IPS DF 6.9 (cell line): ENCODE measurements around the gene HMGCS1.
A peak's percentile ranks its signal among the peaks of the same experiment; 100 is the strongest.
"Not testable (repeated sequence)": the region's sequence is repeated elsewhere in the genome, so short reads cannot be mapped to it uniquely, and the experiment has no call there.

ENCODE experiments used
- DNase-seq: peaks from one replicate; pipeline ENCODE4 v3.0.0-alpha.2; 2013; ENCODE audit warnings: low read depth, low spot score
- H3K27ac ChIP-seq: one replicate; pipeline ENCODE4 v1.5.1; 2013; ENCODE audit warnings: low read length, control low read depth
- H3K27me3 ChIP-seq: 2 replicates; pipeline ENCODE4 v1.6.1; 2013; ENCODE audit warnings: mild to moderate bottlenecking, low read length; ENCODE audit not compliant: control insufficient read depth, insufficient read depth
- H3K36me3 ChIP-seq: 2 replicates; pipeline ENCODE4 v1.6.1; 2013; ENCODE audit warnings: low read length; ENCODE audit not compliant: control insufficient read depth, insufficient read depth
- H3K4me1 ChIP-seq: 2 replicates; pipeline ENCODE4 v1.6.1; 2013; ENCODE audit warnings: low read length; ENCODE audit not compliant: control insufficient read depth, insufficient read depth
- H3K4me3 ChIP-seq: 2 replicates; pipeline ENCODE4 v1.5.1; 2013; ENCODE audit warnings: mild to moderate bottlenecking, low read length
- H3K9me3 ChIP-seq: 2 replicates; pipeline ENCODE4 v1.6.1; 2013; ENCODE audit warnings: low read length, inconsistent platforms; ENCODE audit not compliant: control insufficient read depth, insufficient read depth
- WGBS: extraction: QIAGEN DNeasy Blood & Tissue Kit; methylation state at CpG from one replicate; pipeline ENCODE4 v1.1.7; 2013; ENCODE audit warnings: mixed read lengths, missing lambda C conversion rate; ENCODE audit not compliant: insufficient read length, insufficient coverage; 5-methylcytosine and 5-hydroxymethylcytosine counted together

HMGCS1 gene

GRCh38 chr5:43314724-43315123, 1.5 kb upstream of the HMGCS1 start:
- no CpG with 5 or more reads among the region's 6 CpGs for WGBS
- Histone ChIP-seq H3K4me1 (peaks cover 2% of the 10 kb centered on the region; the same call in 1 of the 2 replicates), H3K9me3 (no peaks in the 10 kb centered on the region), H3K27ac (no peak overlapping the region), H3K36me3 (no peaks in the 10 kb centered on the region), H3K4me3 (no peak overlapping the region), H3K27me3 (no peaks in the 10 kb centered on the region)
- no peak for DNase-seq

DNA sequence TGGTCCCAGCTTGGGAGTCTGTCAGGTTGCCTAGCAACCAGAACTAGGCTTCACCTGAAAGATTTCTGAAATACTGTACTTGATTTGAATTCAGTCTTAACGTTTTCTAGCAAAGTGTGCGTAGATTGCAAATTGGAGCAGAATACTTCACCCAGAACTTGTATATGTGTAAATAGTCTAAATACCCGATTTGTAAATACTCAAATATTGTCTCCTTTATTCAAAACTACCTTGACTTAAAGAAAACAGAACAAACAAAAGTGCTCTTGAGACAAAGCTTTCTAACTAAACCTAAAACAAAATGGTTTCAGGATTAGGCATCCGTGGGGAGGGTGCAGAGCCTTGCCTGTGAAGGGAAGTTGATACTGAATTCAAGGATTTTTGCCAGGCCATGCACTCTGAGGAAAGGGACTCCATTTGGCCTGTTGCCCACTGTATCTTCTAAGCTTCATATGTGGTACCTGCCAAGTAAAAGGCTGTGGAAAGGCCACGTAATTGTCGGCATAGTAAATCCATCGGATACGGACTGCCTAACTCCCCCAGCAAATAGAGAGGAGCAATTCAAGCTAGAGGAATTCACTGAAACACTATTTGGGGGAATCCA, 744 bp upstream of the HMGCS1 start:
- no peaks in the 10 kb centered on the region for H3K9me3 ChIP-seq
- no peak overlapping the region for H3K27ac ChIP-seq
- no peaks in the 10 kb centered on the region for H3K27me3 ChIP-seq
- no peak for DNase-seq
- H3K36me3 ChIP-seq, result no peaks in the 10 kb centered on the region
- no CpG with 5 or more reads among the region's 8 CpGs for WGBS
- no peak overlapping the region for H3K4me3 ChIP-seq
- H3K4me1 ChIP-seq, result peaks cover 2% of the 10 kb centered on the region; the same call in 1 of the 2 replicates

- DNase-seq, result no peak
- Histone ChIP-seq H3K4me1 (peaks cover 2% of the 10 kb centered on the region; the same call in 1 of the 2 replicates), H3K9me3 (no peaks in the 10 kb centered on the region), H3K4me3 (peak overlapping the region; percentile 91), H3K27ac (no peak overlapping the region), H3K27me3 (no peaks in the 10 kb centered on the region), H3K36me3 (no peaks in the 10 kb centered on the region)
- no CpG with 5 or more reads among the region's 9 CpGs for WGBS
These were observed 545 bp downstream of the HMGCS1 start for GRCh38 chr5:43312699-43313034.

- no peak overlapping the region for H3K27ac ChIP-seq
- H3K4me3 ChIP-seq, result peak overlapping the region; percentile 91; the same call in 1 of the 2 replicates
- H3K9me3 ChIP-seq, result no peaks in the 10 kb centered on the region
- WGBS, result no CpG with 5 or more reads among the region's 6 CpGs
- H3K27me3 ChIP-seq, result no peaks in the 10 kb centered on the region
- H3K36me3 ChIP-seq, result no peaks in the 10 kb centered on the region; the same call in 1 of the 2 replicates
- peaks cover 2% of the 10 kb centered on the region; the same call in 1 of the 2 replicates for H3K4me1 ChIP-seq
- DNase-seq, result no peak
These were observed 1.0 kb downstream of the HMGCS1 start for GRCh38 chr5:43312076-43312661.

DNA sequence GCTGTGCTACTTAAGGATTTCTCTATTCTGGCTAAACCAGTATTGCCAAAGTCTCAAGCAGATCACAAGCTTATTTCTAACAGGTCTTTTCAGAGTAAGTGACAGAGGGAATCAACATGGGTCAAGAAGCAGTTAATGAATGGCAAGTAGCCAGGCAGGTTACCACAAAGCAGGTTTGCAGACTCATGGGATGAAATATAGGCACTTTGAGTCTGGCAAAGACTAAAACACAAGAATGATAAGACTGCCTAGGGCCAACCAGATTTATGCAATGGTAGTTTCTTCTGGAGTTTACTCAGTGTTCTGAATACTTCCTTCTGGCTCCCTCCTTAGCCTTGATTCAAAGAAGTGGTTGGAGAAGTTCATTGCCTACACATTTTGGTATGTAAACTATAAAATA, 3.6 kb downstream of the HMGCS1 start:
- no peaks in the 10 kb centered on the region for H3K9me3 ChIP-seq
- H3K4me3 ChIP-seq, result no peak overlapping the region
- no peak for DNase-seq
- H3K36me3 ChIP-seq, result no peaks in the 10 kb centered on the region; the same call in 1 of the 2 replicates
- H3K27me3 ChIP-seq, result no peaks in the 10 kb centered on the region
- H3K4me1 ChIP-seq, result peaks cover 2% of the 10 kb centered on the region; the same call in 1 of the 2 replicates
- H3K27ac ChIP-seq, result no peak overlapping the region

DNA sequence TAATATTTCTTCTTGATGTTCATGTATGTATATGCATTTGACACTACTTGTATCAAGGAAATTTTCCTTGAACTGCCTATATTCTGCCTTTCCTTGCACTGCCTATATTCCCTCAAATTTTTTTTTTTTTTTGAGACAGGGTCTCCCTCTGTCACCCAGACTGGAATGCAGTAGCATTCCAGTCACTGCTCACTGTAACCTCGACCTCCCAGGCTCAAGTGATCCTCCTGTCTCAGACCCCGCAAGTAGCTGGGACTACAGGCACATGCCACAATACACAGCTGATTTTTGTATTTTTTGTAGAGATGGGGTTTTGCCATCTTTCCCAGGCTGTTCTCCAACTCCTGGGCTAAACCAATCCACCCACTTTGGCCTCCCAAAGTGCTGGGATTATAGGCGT, 4.1 kb downstream of the HMGCS1 start:
- Histone ChIP-seq H3K27ac (no peak overlapping the region), H3K9me3 (no peaks in the 10 kb centered on the region), H3K27me3 (no peaks in the 10 kb centered on the region), H3K4me3 (no peak overlapping the region), H3K36me3 (no peaks in the 10 kb centered on the region; the same call in 1 of the 2 replicates), H3K4me1 (peaks cover 2% of the 10 kb centered on the region; the same call in 1 of the 2 replicates)
- DNase-seq, result no peak
- WGBS, result no CpG with 5 or more reads among the region's 3 CpGs

DNA sequence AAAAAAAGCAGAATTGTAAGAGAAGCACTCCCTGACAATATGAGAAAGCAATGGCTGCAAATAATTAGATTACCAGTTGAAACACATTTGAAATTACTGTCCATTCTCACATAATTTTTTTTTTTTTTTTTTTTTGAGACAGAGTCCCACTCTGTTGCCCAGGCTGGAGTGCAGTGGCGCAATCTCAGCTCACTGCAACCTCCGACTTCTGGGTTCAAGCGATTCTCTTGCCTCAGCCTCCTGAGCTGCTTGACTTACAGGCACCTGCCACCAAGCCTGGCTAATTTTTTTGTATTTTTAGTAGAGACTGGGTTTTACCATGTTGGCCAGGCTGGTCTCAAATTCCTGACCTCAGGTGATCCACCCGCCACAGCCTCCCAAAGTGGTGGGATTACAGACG, 6.3 kb downstream of the HMGCS1 start:
- WGBS, result no CpG with 5 or more reads among the region's 5 CpGs
- H3K27ac ChIP-seq, DNase-seq, H3K4me1 ChIP-seq, H3K27me3 ChIP-seq, H3K4me3 ChIP-seq, H3K36me3 ChIP-seq, H3K9me3 ChIP-seq: not testable (repeated sequence)

- Histone ChIP-seq H3K9me3 (no peaks in the 10 kb centered on the region), H3K27me3 (no peaks in the 10 kb centered on the region), H3K4me3 (no peak overlapping the region), H3K36me3 (no peaks in the 10 kb centered on the region; the same call in 1 of the 2 replicates), H3K27ac (no peak overlapping the region), H3K4me1 (0 out of 2 replicates have a peak, but pooled peaks cover 1% of the 10 kb centered on the region)
- WGBS, result no CpG with 5 or more reads among the region's 1 CpG
- no peak for DNase-seq
These were observed 7.2 kb downstream of the HMGCS1 start for GRCh38 chr5:43305948-43306565.

DNA sequence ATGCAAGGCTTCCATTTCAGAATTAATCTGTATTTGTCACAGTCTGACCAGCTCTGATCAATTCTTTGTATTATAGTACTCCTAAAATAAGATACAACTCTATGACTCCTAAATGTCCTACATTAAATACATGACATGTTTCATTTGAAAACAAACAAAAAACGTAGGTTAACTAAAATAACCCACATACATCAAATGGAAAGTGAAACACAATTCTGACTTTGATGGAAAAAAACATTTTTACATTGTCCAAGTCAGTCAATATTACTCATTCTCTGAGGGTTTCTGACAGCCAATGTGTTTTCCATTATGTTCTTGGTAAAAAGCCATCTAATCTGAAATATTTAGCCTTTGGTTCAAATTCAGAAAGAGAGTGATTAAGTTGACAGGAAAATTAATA, 8.7 kb downstream of the HMGCS1 start:
- no CpG with 5 or more reads among the region's 1 CpG for WGBS
- Histone ChIP-seq H3K36me3 (no peaks in the 10 kb centered on the region; the same call in 1 of the 2 replicates), H3K27ac (no peak overlapping the region)

GRCh38 chr5:43303242-43303641, 10.0 kb downstream of the HMGCS1 start:
- Histone ChIP-seq H3K27me3 (no peaks in the 10 kb centered on the region), H3K27ac (no peak overlapping the region), H3K36me3 (peaks cover 5% of the 10 kb centered on the region; the same call in 1 of the 2 replicates), H3K4me3 (no peak overlapping the region), H3K4me1 (0 out of 2 replicates have a peak, but pooled peaks cover 1% of the 10 kb centered on the region), H3K9me3 (no peaks in the 10 kb centered on the region)
- DNase-seq, result no peak
- no CpG with 5 or more reads among the region's 4 CpGs for WGBS

More for the DNA sequence above, 8.7 kb downstream of the HMGCS1 start:
- Histone ChIP-seq H3K27me3 (no peaks in the 10 kb centered on the region), H3K4me3 (no peak overlapping the region), H3K4me1 (0 out of 2 replicates have a peak, but pooled peaks cover 1% of the 10 kb centered on the region), H3K9me3 (no peaks in the 10 kb centered on the region)
- DNase-seq, result no peak
